IPS-NIHi7 (cell line): ENCODE results near the gene FAM83G.
"Not testable (repeated sequence)": the region's sequence is repeated elsewhere in the genome, so short reads cannot be mapped to it uniquely, and the experiment has no call there.

Experiments
- DNase-seq: peaks from one replicate; pipeline ENCODE4 v3.0.0; 2012; ENCODE audit warnings: mixed read lengths; ENCODE audit errors: extremely low spot score

FAM83G gene

DNA sequence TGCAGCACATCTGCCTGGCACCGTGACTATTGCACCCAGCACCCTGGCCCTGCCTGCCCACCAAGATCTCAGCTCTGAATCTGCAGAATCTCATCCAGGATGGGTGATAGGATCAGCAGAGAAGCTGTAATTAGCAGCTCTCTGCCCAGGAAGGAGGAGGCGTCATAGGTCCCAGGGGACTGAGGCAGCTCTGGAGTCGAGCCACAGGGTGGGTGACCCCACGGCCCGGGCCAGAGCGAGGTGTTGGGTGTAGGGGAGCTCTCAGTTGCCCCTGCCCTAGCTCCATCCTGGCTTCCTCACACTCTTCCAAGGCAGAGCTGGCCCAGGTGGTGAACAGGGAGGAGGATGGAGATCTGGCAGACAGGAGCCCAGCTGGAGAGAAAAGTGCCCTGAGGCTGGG is 18.2 kb upstream of the FAM83G start:
- DNase-seq: no peak

DNA sequence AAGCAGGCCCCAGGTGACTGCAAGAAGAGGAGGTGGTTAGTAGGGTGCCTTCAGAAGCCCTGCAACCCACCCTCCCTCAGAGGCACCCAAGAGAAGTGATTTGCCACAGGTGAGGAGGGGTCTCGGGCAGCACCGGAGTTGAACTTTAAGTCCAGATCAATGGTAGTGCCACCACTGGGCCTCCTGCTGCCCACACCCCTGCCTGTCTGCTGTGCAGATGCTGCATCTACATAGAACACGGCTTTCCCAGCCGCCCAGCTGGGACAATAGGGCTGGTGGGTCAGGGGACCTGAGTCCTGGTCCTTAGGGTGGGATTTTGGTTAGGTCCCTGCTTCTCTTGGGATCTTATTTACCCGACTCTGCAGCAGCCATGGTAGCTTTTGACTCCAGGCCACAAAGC is 17.6 kb upstream of the FAM83G start:
- no peak for DNase-seq

DNA sequence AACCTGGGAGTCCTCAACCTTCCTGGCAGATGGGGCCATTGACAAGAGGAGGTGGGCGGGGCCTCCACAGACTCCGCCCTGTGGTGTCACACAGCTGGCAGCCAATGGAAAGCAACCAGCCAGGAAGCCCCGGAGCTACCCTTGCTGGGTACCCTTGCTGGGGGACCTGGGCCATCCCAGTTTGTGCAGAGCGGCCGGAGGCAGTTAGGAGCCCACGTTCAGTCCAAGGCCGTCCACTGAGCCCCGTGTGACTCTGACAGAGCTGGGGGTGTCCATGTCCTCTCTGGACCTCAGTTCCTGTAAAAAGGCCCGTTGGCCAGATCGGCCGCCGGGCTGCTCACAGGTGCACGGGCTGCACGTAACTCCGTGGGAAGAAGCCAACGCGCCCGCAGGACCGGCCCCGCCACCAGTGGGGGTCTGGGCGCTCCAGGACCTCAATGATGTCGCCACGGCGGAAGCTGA is 17.1 kb upstream of the FAM83G start:
- DNase-seq: no peak

DNA sequence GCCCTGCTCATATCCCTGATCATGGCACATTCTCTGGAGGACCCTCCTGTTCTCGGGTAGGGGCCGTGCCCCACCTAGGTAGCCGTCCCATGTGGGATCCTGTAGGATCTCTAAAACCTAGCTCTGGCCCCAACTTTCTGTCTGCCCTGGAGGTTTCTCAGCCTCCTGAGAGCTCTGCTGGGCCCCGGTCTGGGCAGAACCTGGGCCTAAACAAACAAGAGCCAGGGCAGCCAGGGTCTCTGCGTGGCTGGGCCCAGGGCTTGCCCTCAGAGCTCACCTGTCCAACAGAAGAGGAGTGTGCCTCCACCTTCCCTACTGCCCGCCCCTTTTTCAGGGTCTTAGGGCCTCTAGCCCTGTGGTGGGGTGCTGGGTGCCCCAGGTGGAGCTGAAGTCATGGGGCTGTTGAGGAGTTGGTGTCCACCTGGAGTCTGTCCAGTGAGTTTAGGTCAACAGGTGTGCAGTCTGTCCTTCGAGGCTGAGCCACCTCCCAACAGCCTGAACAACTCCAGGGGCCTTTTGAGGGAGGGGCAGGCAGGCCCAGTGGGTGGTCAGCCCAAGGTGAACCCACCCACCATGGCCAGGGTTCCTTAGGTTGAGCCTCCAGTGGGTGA is 16.6 kb upstream of the FAM83G start:
- DNase-seq: not testable (repeated sequence)

DNA sequence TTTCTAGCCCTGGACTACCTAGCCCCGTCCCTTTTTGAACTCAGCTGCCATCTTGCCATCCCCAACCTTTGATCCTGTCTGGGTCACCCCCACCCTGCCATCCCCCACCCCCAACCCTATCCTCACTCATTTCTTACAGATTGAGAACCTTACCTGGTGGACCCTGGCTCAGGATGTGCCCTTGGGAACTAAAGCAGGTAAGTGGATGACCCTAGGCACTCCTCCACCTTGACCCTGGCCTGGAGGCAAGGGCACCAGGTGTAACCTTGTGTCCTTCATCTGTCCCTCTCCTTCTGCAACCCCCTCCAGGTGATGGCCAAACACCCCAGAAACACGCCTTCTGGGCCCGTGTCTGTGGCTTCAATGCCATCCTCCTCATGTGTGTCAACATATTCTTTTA is 15.5 kb upstream of the FAM83G start:
- no peak for DNase-seq

DNA sequence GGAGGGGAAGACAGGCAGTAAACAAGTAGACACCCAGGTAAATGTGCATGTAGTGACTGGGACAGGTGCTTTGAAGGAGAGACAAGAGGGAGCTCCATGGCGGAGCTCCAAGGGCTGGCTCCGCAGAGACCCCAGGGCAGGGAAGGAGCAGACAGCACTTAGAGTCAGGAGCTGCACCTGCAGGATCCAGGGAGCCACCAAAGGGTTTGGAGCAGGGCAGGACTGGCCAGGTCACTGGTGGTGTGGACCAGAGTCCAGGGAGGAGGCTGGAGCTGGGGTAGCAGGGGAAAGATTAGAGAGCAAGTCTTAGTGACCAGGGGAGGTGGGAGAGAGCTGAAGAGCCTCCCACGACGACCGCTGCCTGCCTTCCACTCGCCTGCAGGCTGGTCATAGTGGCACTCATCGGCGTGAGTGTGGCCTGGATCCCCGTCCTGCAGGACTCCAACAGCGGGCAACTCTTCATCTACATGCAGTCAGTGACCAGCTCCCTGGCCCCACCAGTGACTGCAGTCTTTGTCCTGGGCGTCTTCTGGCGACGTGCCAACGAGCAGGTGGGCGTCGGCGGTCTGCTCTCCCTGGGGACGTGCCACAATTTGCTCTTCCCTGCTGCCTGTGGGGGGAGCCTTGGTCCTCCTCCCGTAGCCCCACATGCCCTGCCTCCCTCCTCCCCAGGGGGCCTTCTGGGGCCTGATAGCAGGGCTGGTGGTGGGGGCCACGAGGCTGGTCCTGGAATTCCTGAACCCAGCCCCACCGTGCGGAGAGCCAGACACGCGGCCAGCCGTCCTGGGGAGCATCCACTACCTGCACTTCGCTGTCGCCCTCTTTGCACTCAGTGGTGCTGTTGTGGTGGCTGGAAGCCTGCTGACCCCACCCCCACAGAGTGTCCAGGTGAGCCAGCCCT is 14.7 kb upstream of the FAM83G start:
- no peak for DNase-seq

DNA sequence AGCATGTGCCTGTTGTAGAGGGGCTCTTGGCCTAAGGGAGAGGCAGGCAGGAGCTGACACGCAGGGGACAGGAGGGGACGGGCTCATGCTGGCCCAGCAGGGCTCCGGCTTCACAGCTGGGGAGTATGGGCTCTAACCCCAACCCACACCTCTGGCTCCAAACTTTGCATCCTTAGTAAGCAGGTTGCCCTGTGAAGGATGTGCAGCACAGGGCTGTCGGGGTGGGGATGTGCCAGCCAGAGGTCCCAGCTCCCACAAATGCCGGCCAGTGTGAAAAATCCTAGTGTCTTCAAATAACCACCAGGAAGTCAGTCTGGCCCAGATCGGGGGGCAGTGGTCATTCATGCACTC is 14.0 kb upstream of the FAM83G start:
- DNase-seq: no peak

DNA sequence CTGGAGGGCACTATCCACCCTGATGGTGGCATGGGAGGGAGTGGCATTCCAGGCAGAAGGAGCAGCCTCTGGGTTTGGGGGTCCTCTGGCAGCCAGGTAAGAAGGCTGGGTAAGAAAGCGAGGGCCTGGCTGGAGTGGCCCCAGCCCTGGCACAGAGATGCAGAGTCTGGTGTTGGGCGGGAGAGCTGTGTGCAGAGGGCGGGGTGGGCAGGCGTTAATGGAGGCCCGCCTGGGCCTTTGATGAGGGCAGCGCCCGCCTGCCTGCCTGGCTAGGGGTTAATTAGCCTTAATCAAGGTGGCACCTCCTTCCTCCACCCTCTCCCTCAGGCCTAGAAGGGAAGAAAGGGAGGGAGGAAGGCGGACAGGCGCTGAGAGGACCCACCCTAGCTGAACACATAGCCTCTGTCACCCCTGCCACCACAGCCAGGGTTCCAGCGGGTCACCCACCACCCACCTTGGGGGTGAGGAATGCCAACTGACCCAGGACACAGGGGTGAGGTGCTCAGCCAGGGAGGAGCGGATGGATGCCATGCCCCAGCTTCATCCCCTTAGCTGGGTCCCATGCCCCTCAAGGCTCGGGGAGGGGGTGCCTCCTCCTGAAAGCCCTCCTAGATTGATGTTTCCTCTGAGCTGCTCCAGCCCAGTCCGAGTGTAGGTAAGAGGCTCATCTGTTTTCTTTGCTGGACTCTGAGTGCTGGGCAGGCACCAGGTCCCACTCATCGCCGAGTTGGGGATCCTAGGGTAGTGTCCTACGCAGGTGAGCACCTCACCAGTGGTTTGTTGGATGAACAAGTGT is 13.4 kb upstream of the FAM83G start:
- DNase-seq: no peak

DNA sequence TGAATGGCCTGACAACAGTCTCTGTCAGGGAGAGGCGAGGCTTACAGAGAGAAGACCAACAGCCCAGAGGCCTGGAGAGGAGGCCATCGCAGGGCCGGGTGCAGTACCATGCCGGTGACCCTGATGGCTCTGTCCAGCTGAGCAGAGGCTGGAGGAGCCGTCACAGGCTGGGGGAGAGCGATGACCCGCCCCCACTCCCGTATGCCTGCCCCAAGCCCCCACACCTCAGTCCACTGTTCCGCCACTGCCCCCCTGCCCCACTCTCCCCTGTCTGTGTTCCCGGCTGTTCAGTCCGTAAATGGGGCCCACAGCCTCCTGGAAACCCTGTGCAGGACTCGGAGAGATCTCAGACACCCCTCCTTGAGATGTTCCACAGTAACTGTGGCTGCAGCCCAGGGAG is 12.8 kb upstream of the FAM83G start:
- no peak for DNase-seq

DNA sequence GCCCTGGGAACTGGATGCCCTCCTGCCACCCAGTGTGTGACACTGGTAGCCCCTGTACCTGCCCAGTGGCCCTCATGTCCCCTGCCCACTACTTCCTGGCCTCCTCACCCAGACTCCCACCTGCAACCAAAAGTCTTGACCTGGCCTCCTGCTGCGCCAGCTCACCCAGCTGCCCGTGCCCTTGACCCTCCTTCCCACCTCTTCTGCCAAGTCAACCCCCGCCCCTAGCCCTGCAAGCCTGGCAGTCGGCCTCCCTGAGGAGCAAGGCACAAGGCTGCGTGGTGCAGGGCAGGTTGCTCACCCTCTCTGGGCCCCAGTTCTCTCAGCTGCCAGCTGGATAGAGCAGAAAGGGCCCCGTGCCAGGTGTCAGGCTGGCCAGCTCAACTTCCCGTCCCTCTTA is 12.3 kb upstream of the FAM83G start:
- no peak for DNase-seq

DNA sequence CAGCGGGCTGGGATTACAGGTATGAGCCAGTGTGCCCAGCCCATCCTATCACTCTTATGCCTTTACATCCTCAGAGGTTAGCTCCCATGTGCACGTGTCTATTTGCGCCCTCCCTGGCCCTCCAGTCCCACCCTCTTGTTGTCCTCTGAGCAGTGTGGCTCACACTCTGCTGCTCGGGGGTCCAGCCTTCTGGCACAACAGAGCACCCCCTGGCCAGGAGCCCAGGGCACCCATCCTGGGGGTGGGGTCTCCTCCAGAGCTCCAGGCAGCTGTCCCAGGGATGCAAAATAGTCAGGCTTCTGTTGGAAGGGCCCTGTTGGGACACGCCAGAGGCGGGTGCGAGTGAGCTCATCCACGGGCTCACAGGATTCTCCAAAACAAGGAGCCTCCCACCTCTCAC is 11.7 kb upstream of the FAM83G start:
- no peak for DNase-seq

DNA sequence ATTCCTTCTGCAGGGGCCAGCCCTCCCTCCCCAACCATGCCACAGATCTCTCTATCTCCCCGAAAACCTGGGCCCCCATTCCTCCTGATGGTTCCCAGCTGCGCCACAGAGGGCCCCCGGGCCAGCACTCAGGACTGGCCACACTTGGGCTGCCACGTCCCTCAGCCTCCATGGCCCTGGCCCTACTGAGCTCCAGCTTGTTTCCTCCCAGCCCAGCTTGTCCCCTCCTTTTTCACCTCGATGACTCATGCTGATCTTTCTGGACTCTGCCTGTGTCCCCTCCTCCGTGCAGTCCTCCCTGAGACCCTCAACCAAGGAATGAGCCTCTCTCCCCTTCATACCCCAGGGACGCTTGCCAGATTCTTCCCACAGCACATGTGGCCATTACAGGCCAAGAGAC is 10.9 kb upstream of the FAM83G start:
- DNase-seq: no peak

DNA sequence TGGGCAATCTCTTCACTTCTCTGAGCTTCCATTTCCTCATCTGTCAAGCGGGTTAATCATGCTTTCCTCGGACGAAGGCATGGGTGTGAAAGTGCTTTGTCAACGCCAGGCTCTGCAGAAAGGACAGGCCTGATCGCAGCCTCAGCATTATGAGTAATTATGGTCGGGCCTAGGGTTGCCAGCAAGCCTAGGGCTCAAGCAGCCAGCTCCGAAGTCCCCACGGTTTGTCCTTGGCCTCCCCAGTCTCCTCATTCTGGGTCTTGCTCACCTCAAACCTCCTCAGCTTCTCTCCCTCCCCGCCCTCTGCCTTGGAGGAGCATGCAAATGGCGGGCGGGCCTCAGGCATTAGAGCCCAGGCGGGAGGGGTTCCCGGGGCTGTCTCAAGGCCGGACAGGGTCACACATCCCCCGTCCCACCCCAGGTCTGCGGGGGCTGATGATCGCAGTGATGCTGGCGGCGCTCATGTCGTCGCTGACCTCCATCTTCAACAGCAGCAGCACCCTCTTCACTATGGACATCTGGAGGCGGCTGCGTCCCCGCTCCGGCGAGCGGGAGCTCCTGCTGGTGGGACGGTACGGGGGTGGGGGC is 10.2 kb upstream of the FAM83G start:
- no peak for DNase-seq

DNA sequence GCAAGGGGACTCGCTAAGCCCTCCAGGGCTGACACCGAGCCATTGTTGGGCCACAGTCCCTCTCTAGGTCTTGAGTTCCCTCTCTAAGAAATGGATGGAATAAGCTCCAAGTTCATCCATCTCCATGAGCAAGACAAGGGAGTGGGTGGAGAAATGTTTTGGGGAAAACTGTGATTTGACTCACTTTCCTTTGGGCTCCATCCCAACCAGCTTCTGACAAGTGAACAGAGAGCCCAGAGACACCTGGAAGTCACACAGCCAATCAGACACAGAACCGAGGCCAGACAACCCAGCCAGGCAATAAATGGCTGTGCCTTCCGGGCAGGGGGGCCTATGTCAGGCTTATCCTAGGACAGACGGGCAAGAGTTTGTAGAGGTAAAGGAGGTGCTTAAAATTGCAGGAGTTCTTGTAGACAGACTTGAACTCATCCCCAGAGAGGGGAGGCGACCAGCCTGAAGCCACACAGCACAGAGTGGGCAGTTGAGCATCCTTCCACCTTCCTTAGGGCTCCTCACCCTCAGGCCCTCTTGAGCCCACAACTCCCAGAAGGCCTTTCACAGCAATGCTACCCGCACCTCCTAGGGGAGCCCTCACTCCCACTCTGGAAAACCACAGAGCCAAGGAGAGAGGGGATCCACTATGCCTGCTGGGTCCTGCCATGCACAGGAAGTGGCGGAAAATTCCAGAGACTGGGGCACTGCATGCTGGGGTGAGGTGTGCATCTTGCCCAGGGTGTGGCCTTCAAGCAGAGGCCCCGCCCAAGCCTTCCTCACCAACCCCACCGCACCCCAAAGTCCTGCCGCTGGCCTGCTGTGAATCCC is 9.5 kb upstream of the FAM83G start:
- no peak for DNase-seq

DNA sequence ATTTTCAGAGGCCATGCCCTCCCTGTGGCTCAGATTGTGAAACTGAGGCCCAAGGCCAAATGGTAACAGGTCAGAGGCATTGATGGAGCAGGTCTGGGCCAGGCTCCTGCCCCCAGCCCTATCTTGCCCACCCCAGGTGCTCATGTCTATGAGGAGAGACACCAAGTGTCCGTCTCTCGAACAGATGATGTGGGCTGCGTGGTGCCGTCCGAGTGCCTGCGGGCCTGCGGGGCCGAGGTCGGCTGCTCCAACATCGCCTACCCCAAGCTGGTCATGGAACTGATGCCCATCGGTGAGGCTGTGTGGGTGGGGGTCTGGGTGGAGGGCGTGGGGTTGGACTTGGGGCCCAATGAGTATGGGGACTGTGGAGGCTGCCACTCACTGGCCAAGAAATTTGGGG is 8.7 kb upstream of the FAM83G start:
- no peak for DNase-seq

DNA sequence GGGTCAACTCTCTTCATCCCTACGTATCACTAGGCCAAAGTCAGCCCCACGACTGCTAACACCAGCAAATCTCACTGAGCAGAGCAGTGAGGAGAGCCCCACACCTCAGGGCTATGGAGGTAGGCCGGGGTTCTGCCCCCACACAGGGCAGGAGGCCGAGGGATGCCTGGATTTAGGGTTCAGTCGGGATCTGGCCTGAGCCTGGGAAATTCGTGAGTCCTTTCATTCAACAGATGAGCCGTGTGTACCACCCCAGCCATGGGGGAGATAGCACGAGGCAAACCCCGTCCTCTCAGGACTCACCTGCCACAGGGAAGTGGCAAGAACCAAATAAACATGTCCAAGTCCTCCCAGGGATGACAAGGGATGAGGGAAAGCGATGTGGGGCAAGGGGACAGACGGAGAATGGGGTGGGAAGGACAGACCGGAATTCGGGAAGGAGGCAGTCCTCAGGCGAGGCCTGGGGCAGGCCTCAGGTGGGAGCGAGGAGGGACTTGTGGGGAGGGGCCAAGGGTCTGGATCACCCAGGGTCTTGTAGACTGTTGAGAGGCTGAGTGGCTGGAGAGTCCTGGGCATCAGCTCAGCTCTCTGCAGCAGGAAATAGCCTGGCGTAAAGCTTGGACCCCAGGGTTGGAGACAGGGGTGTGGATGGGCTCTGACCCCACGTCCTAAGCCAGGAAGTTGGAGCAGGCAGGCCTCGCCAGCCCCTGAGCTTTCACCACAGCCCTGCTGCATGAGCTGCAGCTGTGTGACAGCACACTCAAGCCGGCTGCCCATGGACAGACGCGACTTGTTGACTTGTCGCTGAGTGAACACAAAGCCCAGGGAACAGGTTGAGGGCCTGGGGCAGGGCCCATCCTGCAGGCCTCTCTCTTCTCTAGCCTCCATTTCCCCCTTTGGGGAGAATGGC is 7.9 kb upstream of the FAM83G start:
- no peak for DNase-seq

DNA sequence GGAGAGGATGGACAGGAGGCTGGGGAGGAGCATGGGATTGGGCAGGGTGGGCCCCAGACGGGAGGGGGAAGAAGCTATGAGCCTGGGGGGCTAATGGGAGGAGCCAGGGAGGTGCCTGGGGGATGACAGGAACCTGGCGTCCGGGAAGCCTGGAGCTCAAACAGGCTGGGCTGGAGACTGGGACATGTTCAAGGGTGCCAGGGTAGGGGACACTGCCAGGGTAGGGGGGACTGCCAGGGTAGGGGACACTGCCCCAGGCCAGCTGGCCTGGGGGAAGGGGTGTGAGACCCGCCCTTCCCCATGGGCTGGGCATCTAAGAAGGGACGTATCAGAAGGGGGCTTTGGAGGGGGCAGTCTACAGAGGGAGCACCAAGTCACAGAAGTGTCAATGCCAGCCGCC is 7.0 kb upstream of the FAM83G start:
- no peak for DNase-seq

DNA sequence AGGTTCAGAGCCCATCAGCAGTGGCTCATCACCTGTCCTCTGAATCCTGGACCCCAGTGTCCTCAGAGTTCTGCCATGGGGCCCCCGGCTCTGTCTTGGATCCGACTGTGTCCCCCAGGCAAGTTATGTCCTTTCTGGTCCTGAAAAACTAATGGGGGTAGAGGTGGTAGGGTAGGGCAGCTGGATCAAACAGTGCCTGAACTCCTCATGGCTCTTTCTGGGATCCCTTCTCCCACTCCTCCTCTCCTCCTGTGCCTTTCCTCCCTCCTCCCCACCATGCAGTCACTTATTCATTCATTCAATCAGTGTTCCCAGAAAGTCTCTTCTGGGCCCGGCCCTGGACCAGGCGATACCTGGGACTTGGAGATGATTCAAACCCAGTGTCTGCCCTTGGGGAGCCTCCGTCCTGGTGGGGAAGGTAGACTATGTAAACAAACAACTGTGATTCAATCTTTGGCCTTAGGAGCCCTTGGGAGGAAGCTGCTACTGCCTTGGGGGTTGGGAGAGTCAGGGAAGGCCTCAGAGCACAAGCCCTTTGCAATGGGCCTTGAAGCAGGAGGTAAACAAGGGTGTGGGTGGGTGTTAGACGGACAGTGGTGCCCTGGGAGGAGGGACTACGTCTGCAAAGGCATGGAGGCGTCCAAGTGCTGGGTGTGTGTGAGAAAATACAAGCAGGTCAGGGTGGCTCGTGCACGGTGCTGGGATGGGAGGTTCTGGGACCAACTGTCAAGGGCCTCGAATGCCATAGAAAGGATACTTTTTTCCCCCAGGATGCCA is 6.4 kb upstream of the FAM83G start:
- no peak for DNase-seq

DNA sequence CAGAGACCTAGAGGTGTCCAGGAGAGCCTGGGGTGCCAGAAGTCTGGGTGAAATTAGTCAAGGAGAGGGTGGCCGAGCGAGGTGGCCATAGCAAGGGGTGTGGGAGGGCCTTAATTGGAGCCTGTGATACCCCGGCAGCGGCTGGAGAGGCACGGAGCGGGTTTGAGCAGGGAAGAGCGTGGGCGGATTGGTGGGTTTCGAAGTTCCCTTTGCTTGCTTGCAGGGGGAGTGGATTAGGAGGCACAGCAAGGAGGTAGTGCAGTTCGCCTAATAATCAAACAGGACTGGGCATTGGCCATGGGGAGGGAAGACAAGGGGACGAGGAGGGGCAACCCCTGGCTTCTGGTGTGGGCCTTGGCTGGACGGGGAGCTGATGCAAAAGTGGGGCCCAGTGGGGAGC is 5.4 kb upstream of the FAM83G start:
- DNase-seq: no peak

DNA sequence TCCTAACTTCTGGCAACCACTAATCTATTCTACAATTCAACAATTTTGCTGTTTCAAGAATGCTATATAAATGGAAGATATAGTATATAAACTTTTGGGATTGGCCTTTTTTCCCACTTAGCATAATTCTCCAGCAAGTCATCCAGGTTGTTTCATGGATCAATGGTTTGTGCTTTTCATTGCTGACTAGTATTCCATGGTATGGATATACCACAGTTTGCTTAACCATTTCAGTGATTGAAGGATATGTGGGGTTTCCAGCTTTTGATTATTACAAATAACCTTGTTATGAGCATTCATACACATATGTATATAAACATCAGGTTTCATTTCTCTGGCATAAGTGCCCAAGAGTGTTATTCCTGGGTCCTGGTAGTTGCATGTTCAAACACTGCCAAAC is 2.1 kb upstream of the FAM83G start:
- no peak for DNase-seq
